ENCODE measurements around the gene ACTR2.

ACTR2 gene

GRCh38 chr2:65292461-65293011 is 64.9 kb downstream of the ACTR2 start:
- Histone ChIP-seq H3K4me3 (ENCODE audit: low read length) (no peak overlapping the region), H3K36me3 (ENCODE audit: control insufficient read depth, insufficient read depth, low read length) (no peaks in the 10 kb centered on the region), H3K9ac (ENCODE audit: low read length) (no peak overlapping the region), H3K4me1 (ENCODE audit: control insufficient read depth, insufficient read depth, low read length) (no peaks in the 10 kb centered on the region), H3K27me3 (ENCODE audit: control insufficient read depth, insufficient read depth, low read length) (no peaks in the 10 kb centered on the region), H3K27ac (ENCODE audit: low read depth, low read length) (no peak overlapping the region)

- Histone ChIP-seq H3K27me3 (ENCODE audit: control insufficient read depth, insufficient read depth, low read length) (no peaks in the 10 kb centered on the region), H3K4me3 (ENCODE audit: low read length) (no peak overlapping the region), H3K27ac (ENCODE audit: low read depth, low read length) (no peak overlapping the region), H3K36me3 (ENCODE audit: control insufficient read depth, insufficient read depth, low read length) (no peaks in the 10 kb centered on the region), H3K4me1 (ENCODE audit: control insufficient read depth, insufficient read depth, low read length) (no peaks in the 10 kb centered on the region), H3K9ac (ENCODE audit: low read length) (no peak overlapping the region)
These were observed 65.7 kb downstream of the ACTR2 start for GRCh38 chr2:65293376-65293775.

- H3K27ac ChIP-seq (ENCODE audit: low read depth, low read length) = no peak overlapping the region
- no peaks in the 10 kb centered on the region for H3K4me1 ChIP-seq (ENCODE audit: control insufficient read depth, insufficient read depth, low read length)
- no peaks in the 10 kb centered on the region for H3K27me3 ChIP-seq (ENCODE audit: control insufficient read depth, insufficient read depth, low read length)
- no peak overlapping the region for H3K4me3 ChIP-seq (ENCODE audit: low read length)
- H3K9ac ChIP-seq (ENCODE audit: low read length) = no peak overlapping the region
- no peaks in the 10 kb centered on the region for H3K36me3 ChIP-seq (ENCODE audit: control insufficient read depth, insufficient read depth, low read length)
These were observed 66.5 kb downstream of the ACTR2 start for GRCh38 chr2:65294136-65294535.

- Histone ChIP-seq H3K4me3 (ENCODE audit: low read length) (no peak overlapping the region), H3K36me3 (ENCODE audit: control insufficient read depth, insufficient read depth, low read length) (no peaks in the 10 kb centered on the region), H3K27ac (ENCODE audit: low read depth, low read length) (no peak overlapping the region), H3K27me3 (ENCODE audit: control insufficient read depth, insufficient read depth, low read length) (no peaks in the 10 kb centered on the region), H3K9ac (ENCODE audit: low read length) (no peak overlapping the region), H3K4me1 (ENCODE audit: control insufficient read depth, insufficient read depth, low read length) (no peaks in the 10 kb centered on the region)
These were observed 67.1 kb downstream of the ACTR2 start for GRCh38 chr2:65294701-65295100.

- H3K4me1 ChIP-seq (ENCODE audit: control insufficient read depth, insufficient read depth, low read length) = peaks cover 8% of the 10 kb centered on the region
- H3K27ac ChIP-seq (ENCODE audit: low read depth, low read length) = no peak overlapping the region
- H3K27me3 ChIP-seq (ENCODE audit: control insufficient read depth, insufficient read depth, low read length) = no peaks in the 10 kb centered on the region
- no peak overlapping the region for H3K9ac ChIP-seq (ENCODE audit: low read length)
- H3K4me3 ChIP-seq (ENCODE audit: low read length) = no peak overlapping the region
- no peaks in the 10 kb centered on the region for H3K36me3 ChIP-seq (ENCODE audit: control insufficient read depth, insufficient read depth, low read length)
These were observed 69.3 kb downstream of the ACTR2 start for GRCh38 chr2:65296971-65297370.

GRCh38 chr2:65297544-65297943 is 69.9 kb downstream of the ACTR2 start:
- H3K27me3 ChIP-seq (ENCODE audit: control insufficient read depth, insufficient read depth, low read length) = no peaks in the 10 kb centered on the region
- no peak overlapping the region for H3K4me3 ChIP-seq (ENCODE audit: low read length)

GRCh38 chr2:65298089-65298488 is 70.5 kb downstream of the ACTR2 start:
- no peak overlapping the region for H3K27ac ChIP-seq (ENCODE audit: low read depth, low read length)
- no peak overlapping the region for H3K9ac ChIP-seq (ENCODE audit: low read length)
- peaks cover 8% of the 10 kb centered on the region for H3K4me1 ChIP-seq (ENCODE audit: control insufficient read depth, insufficient read depth, low read length)

More at GRCh38 chr2:65297544-65297943, 69.9 kb downstream of the ACTR2 start:
- Histone ChIP-seq H3K36me3 (ENCODE audit: control insufficient read depth, insufficient read depth, low read length) (no peaks in the 10 kb centered on the region), H3K9ac (ENCODE audit: low read length) (no peak overlapping the region), H3K4me1 (ENCODE audit: control insufficient read depth, insufficient read depth, low read length) (peaks cover 8% of the 10 kb centered on the region), H3K27ac (ENCODE audit: low read depth, low read length) (no peak overlapping the region)

GRCh38 chr2:65299246-65299645 is 71.6 kb downstream of the ACTR2 start:
- Histone ChIP-seq H3K4me3 (ENCODE audit: low read length) (no peak overlapping the region), H3K4me1 (ENCODE audit: control insufficient read depth, insufficient read depth, low read length) (peaks cover 8% of the 10 kb centered on the region), H3K9ac (ENCODE audit: low read length) (no peak overlapping the region), H3K36me3 (ENCODE audit: control insufficient read depth, insufficient read depth, low read length) (no peaks in the 10 kb centered on the region), H3K27ac (ENCODE audit: low read depth, low read length) (no peak overlapping the region), H3K27me3 (ENCODE audit: control insufficient read depth, insufficient read depth, low read length) (no peaks in the 10 kb centered on the region)

More at GRCh38 chr2:65298089-65298488, 70.5 kb downstream of the ACTR2 start:
- no peak overlapping the region for H3K4me3 ChIP-seq (ENCODE audit: low read length)
- H3K27me3 ChIP-seq (ENCODE audit: control insufficient read depth, insufficient read depth, low read length) = no peaks in the 10 kb centered on the region
- H3K36me3 ChIP-seq (ENCODE audit: control insufficient read depth, insufficient read depth, low read length) = no peaks in the 10 kb centered on the region

GRCh38 chr2:65300134-65300760 is 72.6 kb downstream of the ACTR2 start:
- H3K4me1 ChIP-seq (ENCODE audit: control insufficient read depth, insufficient read depth, low read length) = peaks cover 8% of the 10 kb centered on the region
- H3K9ac ChIP-seq (ENCODE audit: low read length) = no peak overlapping the region
- H3K36me3 ChIP-seq (ENCODE audit: control insufficient read depth, insufficient read depth, low read length) = no peaks in the 10 kb centered on the region
- H3K27ac ChIP-seq (ENCODE audit: low read depth, low read length) = peak overlapping the region; percentile 11
- H3K27me3 ChIP-seq (ENCODE audit: control insufficient read depth, insufficient read depth, low read length) = no peaks in the 10 kb centered on the region
- H3K4me3 ChIP-seq (ENCODE audit: low read length) = peak overlapping the region; percentile 3

GRCh38 chr2:65300761-65301711 is 73.4 kb downstream of the ACTR2 start:
- Histone ChIP-seq H3K27ac (ENCODE audit: low read depth, low read length) (peak overlapping the region; percentile 41), H3K36me3 (ENCODE audit: control insufficient read depth, insufficient read depth, low read length) (no peaks in the 10 kb centered on the region), H3K4me1 (ENCODE audit: control insufficient read depth, insufficient read depth, low read length) (peaks cover 8% of the 10 kb centered on the region), H3K9ac (ENCODE audit: low read length) (no peak overlapping the region), H3K27me3 (ENCODE audit: control insufficient read depth, insufficient read depth, low read length) (no peaks in the 10 kb centered on the region), H3K4me3 (ENCODE audit: low read length) (peak overlapping the region; percentile 34)

GRCh38 chr2:65305934-65306333 is 78.3 kb downstream of the ACTR2 start:
- no peaks in the 10 kb centered on the region for H3K27me3 ChIP-seq (ENCODE audit: control insufficient read depth, insufficient read depth, low read length)
- H3K9ac ChIP-seq (ENCODE audit: low read length) = no peak overlapping the region
- H3K27ac ChIP-seq (ENCODE audit: low read depth, low read length) = no peak overlapping the region
- H3K36me3 ChIP-seq (ENCODE audit: control insufficient read depth, insufficient read depth, low read length) = no peaks in the 10 kb centered on the region
- H3K4me3 ChIP-seq (ENCODE audit: low read length) = no peak overlapping the region
- H3K4me1 ChIP-seq (ENCODE audit: control insufficient read depth, insufficient read depth, low read length) = peaks cover 10% of the 10 kb centered on the region

- H3K27ac ChIP-seq (ENCODE audit: low read depth, low read length) = peak overlapping the region; percentile 61
These were observed 82.1 kb downstream of the ACTR2 start for GRCh38 chr2:65309699-65310098.

More at GRCh38 chr2:65309699-65310098, 82.1 kb downstream of the ACTR2 start:
- Histone ChIP-seq H3K36me3 (ENCODE audit: control insufficient read depth, insufficient read depth, low read length) (no peaks in the 10 kb centered on the region), H3K4me3 (ENCODE audit: low read length) (no peak overlapping the region), H3K9ac (ENCODE audit: low read length) (no peak overlapping the region), H3K4me1 (ENCODE audit: control insufficient read depth, insufficient read depth, low read length) (peaks cover 2% of the 10 kb centered on the region), H3K27me3 (ENCODE audit: control insufficient read depth, insufficient read depth, low read length) (no peaks in the 10 kb centered on the region)

Measured in rectal smooth muscle tissue (tissue), 1 donor.